Skeletal muscle cell (primary cell): ENCODE results near the gene STXBP5L.
"Not testable (repeated sequence)": the region's sequence is repeated elsewhere in the genome, so short reads cannot be mapped to it uniquely, and the experiment has no call there.

Experiments used
- DNase-seq: peaks from one replicate; pipeline ENCODE4 v3.0.0-alpha.2; 2010; ENCODE audit warnings: low read depth
- H3K4me3 ChIP-seq: 2 replicates; pipeline ENCODE4 v1.5.1; 2011; ENCODE audit warnings: low read depth, mild to moderate bottlenecking, control low read depth, low read length, moderate library complexity

Gene STXBP5L

DNA sequence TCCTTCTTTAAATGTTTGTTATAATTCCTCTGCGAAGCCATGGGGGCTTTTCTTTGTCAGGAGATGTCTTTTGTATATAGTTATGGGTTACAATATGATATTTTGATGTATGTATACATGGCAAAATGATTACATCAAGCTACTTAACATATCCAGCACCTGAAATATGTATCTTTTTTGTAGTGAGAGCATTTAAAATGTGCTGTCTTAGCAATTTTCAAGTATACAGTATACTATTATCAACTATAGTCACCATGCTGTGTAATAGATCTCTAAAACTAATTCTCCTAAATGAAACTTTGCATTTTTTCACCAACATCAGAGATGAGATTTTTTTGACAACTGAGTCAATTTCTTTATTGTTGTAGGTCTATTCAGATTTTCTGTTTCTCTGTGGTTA lies 77.2 kb downstream of the STXBP5L start:
- H3K4me3 ChIP-seq, result no peak overlapping the region
- DNase-seq, result no peak

DNA sequence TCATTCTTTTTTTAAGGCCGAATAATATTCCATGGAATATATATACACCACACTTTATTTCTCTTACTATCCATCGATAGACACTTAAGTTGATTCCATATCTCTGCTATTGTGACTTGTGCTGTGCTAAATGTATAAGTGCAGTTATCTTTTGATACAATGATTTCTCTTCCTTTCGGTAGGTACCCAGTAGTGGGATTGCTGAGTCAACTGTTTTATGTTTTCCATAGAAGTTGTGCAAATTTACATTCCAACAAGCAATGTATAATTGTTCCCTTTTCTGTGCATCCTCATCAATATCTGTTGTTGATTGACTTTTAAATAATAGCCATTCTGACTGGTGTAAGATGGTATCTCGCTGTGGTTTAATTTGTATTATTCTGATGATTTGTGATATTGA lies 81.0 kb downstream of the STXBP5L start:
- no peak overlapping the region for H3K4me3 ChIP-seq
- no peak for DNase-seq

DNA sequence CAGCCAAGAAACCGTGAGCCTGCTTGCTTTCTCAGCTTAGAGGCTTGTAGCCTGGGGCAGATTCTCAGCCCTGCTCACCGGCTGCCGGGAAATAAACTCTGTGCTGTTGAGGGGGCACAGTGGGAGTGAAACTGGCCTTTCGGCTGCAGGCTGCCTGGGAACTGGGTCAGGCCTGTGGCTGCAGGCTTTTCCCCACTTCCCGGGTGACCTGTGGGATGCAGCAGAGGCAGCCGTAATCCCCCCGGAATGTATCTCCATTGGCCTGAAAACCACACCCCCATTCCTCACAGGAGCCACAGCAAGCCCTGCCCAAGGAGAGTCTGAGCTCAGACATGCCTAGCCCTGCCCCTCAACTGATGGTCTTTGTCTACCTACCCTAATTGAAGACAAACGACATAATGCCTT lies 110.9 kb downstream of the STXBP5L start:
- no peak for DNase-seq
- no peak overlapping the region for H3K4me3 ChIP-seq

DNA sequence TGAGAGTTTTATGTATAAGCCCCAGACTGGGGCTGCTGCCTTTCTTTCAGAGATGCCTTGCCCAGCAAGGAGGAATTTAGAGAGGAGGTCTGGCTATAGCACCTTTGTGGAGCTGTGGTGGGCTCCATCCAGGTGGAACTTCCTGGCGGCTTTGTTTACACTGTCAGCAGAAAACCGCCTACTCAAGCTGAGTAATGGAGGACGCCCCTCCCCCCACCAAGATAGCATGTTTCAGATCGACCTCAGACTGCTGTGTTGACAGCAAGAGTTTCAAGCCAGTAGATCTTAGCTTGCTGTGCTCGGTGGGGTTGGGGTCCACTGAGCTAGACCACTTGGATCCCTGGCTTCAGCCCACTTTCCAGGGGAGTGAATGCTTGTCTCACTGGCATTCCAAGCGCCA lies 155.6 kb downstream of the STXBP5L start:
- DNase-seq, result no peak
- no peak overlapping the region for H3K4me3 ChIP-seq

DNA sequence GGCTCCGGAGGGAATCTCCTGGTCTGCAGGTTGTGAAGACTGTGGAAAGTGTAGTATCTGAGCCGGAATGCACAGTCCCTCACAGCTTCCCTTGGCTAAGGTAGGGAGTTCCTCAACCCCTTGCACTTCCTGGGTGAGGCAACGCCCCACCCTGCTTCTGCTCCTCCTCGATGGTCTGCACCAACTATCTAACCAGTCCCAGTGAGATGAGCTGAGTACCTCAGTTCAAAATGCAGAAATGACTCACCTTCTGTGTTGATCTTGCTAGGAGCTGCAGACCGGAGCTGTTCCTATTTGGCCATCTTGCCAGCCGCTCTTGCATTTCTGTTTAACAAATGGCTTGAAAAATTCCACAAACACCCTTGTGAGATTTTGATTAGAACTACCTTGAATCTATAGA lies 156.1 kb downstream of the STXBP5L start:
- no peak for DNase-seq
- H3K4me3 ChIP-seq, result no peak overlapping the region

DNA sequence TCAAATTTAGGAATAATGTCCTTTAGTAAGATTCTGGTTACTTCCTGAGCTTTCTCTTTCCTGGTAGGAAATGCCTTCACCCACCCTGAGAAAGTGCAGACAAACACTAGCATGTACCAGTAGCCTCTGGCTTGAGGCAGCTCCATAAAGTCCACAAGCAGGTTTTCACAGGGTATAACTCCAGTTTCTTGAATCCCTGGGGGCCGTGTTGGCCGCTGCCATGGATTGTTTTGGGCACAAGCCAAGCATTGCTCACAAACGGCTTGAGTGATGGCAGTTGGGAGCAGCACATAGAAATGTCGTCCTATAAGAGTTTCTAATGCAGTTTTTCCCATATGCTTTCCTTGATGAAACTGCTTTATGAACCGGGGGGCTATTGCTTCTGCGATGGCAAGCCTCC lies 164.1 kb downstream of the STXBP5L start:
- H3K4me3 ChIP-seq, result no peak overlapping the region
- no peak for DNase-seq

DNA sequence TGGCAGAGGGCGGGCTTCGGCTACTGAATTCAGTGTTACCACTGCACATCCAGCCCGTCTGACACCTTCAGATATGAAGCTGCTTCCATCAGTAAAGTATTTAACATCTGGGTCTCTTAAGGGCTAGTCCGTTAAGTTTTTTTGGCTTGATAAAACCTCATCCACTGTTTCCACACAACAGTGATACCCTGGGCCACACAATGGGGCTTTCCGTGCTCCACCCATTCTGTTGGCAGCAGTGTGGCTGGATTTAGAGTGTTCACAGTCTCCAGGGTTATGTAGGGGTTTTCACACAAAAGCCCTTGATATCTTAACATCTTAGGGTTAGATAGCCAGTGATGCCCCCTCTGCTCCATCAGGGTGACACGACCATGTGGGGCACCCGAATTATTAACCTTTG lies 165.0 kb downstream of the STXBP5L start:
- DNase-seq, result no peak
- no peak overlapping the region for H3K4me3 ChIP-seq

DNA sequence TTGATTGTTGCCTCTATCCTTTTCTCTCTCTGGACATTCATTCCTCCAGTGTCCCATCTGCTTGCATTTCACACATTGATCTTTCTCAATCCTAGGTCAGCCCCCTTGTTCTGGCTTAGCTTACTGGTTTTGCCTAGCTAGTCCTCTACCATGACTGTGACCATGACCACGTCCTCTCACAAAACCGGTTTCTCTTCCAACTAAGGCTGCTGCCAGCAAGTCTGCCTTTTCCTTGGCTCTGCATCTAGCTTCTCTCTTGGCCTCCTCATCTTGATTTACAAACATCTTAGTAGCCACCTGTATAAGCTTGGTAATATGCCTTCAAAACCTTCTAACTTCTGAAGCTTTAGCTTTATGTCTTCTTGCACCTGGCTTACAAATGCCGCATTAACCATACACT lies 167.2 kb downstream of the STXBP5L start:
- DNase-seq, result no peak
- no peak overlapping the region for H3K4me3 ChIP-seq

DNA sequence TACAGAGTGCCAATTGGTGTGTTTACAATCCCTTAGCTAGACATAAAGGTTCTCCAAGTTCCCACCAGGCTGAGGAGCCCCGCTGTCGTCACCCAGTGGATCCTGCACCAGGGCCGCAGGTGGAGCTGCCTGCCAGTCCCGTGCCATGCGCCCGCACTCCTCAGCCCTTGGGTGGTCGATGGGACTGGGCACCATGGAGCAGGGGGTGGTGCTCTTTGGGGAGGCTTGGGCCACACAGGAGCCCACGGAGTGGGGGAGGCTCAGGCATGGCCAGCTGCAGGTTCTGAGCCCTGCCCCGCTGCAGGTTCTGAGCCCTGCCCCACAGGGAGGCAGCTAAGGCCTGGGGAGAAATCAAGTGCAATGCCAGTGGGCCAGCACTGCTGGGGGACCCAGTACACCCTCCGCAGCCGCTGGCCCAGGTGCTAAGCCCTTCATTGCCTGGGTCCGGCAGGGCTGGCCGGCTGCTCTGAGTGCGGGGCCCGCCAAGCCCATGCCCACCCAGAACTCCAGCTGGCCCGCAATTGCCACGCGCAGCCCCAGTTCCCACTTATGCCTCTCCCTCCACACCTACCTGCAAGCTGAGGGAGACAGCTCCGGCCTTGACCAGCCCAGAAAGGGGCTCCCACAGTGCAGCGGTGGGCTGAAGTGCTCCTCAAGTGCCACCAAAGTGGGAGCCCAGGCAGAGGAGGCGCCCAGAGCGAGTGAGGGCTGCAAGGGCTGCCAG lies 170.5 kb downstream of the STXBP5L start:
- DNase-seq, H3K4me3 ChIP-seq: not testable (repeated sequence)

DNA sequence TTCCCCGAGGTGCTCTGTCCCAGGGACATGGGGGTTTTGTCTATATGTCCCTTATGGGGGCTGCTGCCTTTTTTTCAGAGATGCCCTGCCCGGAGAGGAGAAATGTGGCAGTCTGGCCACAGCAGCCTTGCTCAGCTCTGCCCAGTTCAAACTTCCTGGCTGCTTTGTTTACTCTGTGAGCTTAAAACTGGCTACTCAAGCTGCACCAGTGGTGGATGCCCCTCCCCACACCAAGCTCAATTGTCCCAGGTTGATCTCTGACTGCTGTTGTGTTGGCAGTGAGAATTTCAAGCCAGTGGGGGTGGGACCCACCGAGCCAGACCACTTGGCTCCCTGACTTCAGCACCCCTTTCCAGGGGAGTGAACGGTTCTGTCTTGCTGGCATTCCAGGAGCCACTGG lies 188.9 kb downstream of the STXBP5L start:
- DNase-seq, result no peak
- H3K4me3 ChIP-seq, result no peak overlapping the region

DNA sequence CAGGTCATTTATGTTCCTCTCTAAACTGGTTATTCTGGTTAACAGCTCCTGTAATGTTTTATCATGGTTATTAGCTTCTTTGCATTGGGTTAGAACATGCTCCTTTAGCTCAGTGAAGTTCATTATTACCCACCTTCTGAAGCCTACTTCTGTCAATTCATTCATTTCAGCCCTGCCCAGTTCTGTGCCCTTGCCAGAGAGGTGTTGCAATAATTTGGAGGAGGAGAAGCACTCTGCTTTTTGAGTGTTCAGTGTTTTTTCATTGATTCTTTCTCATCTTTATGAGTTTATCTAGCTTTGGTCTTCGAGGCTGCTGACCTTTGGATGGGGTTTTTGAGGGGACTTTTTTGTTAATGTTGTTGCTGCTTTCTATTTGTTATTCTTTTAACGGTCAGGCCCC lies 203.1 kb downstream of the STXBP5L start:
- H3K4me3 ChIP-seq, DNase-seq: not testable (repeated sequence)

DNA sequence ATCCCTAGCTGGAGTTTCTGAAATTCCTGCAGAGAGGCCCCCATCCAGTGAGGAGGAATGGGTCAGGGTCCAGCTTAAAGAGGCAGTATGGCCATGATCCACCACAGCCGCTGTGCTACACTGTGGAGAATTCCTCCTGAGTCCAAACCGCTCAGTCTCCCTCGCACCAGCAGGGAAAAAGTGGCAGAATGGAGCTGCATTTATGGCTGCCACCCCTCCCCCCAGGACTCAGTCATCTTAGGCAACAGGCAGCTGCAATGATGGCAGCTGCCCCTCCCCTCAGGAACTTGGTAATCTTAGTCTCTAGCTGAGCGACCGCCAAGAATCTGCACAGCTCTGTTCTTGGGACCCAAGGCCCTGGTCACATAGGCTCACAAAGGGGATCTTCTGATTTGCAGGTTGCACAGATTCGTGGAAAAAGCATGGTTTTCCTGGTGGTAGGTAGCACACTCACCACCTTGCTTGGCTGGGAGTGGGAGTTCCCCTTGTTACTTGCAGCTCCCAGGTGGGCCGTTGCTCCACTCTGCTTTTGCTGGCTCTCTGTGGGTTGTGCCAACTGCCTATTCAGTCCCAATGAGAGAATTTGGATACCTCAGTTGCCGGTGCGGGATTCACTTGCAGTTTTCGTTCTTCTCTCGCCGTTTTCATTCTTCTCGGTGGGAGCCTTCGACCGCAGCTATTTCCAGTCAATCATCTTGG lies 204.1 kb downstream of the STXBP5L start:
- no peak for DNase-seq
- H3K4me3 ChIP-seq, result no peak overlapping the region

DNA sequence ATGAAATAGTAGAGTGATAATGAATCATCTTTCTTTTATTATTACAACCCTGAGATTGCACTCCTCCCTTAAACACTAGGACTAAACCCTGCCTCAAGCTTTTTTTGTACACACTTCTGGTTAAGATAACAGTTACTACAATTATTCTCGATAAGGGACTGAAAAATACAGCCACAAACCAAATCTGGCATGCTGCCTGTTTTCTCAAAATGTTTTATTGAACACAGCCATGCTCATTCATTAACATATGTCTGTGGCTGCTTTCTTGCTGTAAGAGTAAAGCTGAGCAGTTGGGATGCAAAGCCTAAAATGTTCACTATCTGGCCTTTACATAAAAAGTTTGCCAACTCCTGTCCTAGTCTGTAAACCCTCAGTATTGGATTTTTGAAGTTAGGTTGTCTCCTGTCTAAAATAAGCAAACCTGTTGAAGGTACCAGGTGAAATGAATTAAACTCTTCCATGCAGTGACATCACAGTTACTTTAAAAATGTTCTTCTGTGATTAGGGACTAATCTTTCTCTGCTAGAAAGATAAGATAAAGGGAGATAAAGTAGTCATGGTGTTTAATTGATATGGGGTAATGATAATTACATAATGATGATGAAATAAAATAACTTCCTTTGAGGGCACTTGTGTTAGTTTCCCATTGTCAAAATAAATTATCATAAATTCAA lies 218.2 kb downstream of the STXBP5L start:
- no peak overlapping the region for H3K4me3 ChIP-seq
- no peak for DNase-seq

DNA sequence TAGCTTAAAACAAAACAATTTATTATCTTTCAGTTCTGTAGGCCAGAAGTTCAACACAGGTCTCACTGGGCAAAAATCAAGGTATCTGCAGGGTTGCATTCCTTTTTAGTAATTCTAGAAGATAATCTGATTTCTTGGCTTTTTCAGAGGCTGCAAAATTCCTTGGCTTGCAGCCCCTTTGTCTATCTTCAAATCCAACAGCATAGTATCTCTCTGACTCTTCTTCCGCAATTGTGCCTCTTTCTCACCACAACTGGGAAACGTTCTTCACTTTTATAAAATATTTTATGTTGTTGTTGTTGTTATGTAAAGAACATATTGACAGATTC lies 218.7 kb downstream of the STXBP5L start:
- DNase-seq, result no peak

DNA sequence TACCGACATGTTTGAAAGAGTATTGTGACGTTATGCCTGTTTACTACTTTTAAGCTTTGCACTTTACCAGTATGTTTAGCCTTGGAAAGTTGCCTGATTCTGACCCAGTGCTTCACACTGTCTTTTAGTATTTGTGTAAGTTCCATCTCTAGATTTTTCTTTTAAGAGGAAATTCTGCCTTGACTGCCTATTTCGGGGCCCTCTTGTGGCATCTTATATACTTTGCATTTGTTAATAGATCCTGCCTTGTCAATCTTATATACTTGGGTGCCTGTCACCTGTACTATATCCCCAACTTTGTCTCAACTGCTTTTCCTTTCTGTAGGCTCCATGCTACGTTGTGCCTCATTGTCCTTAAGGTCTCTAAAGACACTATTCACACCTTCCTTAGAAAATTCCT lies 244.6 kb downstream of the STXBP5L start:
- DNase-seq, result no peak
- H3K4me3 ChIP-seq, result no peak overlapping the region

More for the DNA sequence above, 218.7 kb downstream of the STXBP5L start:
- no peak overlapping the region for H3K4me3 ChIP-seq

DNA sequence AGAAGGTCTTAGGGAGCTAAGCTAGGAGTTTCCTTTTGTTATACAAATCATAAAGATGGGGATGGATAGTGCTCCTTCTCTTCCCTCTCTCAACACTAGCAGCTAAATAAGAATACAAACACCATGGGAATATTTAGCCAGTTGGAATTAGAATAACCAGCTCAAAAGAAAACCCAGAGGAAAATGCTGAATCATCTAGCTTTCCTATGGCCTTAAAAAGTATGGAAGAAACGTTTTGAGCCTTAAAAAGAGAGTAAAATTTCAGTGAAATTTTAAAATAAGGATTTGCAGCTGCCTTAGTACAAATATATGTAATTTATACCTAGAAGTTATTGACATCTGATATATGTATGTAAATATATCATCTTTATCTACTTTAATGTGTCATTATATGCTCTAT lies 245.8 kb downstream of the STXBP5L start:
- no peak for DNase-seq
- H3K4me3 ChIP-seq, result no peak overlapping the region

DNA sequence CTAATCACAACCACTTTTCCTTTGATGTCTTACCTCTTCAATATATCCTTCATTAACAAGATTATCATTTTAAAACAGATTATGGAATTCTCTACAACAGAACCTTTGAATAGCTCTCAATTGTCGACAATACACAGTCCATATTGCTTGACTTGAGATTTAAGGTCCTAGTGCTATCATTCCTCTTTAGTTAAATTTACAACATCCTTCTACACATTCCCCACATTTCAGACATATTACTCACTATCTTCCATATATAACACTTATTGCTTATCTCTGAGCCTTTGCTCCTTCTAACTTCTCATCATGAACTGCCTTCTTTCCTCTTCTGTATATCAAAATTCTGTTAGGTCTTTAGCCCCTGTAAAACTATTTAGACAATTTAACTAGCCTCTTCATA lies 247.0 kb downstream of the STXBP5L start:
- no peak for DNase-seq
- no peak overlapping the region for H3K4me3 ChIP-seq

DNA sequence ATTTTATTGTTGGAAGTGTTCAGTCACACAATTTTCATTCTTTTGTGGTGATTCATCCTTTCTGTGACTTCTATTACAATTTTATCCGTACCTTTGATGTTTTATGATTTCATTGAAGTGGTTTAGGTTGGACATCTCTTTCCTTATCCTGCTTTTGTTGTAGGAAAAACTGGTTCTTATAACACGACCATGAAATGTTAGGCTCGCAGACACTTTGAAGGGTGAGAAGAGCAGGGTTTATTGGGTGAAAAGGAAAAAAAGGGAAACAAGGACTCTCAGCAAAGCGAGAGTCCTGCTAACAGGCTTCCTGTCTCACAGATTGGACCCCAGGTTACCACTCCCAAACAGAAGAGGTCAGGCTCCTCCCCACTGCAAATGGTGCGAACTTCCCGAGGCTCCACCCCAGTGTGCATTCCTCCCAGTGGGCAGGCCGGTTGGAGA lies 257.4 kb downstream of the STXBP5L start:
- H3K4me3 ChIP-seq, result no peak overlapping the region
- no peak for DNase-seq

DNA sequence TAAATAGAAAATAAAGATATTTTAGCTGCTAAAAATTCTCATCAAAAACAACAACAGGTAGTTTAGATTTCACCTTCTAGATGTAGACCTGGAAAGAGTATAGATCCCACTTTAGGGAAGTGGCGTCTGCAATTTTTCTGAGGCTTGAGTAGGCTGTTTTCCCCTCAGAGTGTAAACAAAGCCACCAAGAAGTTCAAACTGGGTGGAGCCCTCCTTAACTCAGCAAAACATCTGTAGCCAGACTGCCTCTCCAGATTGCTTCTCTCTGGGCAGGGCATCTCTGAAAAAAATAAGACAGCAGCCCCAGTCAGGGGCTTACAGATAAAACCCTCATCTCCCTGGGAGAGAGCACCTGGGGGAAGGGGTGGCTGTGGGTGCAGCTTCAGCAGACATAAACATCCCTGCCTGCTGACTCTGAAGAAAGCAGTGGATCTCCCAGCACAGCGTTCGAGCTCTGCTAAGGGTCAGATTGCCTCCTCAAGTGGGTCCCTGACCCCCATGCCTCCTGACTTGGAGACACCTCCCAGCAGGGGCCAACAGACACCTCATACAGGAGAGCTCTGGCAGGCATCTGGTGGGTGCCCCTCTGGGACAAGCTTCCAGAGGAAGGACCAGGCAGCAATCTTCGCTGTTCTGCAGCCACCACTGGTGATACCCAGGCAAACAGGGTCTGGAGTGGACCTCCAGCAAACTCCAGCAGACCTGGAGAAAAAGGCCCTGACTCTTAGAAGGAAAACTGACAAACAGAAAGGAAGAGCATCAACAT lies 259.6 kb downstream of the STXBP5L start:
- H3K4me3 ChIP-seq, result no peak overlapping the region
- no peak for DNase-seq

DNA sequence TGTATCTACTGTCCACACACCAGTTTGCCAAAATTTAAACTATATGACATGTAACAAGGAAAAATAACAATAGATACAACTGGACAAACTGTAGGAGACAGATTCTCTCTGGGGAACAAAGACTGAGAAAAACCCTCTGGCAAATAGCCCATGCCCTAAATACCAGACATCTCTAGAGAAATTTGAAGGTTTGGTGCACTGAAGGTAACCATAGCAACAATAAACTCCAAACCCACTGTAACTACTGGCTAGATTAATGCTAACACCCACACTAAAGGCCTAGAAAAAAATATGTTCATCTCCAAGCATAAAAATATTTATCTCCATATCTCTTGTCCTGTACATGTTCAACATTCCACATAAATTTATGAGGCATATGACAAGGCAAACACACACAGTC lies 267.1 kb downstream of the STXBP5L start:
- no peak for DNase-seq
- no peak overlapping the region for H3K4me3 ChIP-seq
